Fibroblast of skin of right quadriceps (primary cell): Measurements from ENCODE around the gene GCSH.

Source experiments
- DNase-seq: peaks from one replicate; pipeline ENCODE4 v3.0.0-alpha.2; 2013

GCSH gene

DNA sequence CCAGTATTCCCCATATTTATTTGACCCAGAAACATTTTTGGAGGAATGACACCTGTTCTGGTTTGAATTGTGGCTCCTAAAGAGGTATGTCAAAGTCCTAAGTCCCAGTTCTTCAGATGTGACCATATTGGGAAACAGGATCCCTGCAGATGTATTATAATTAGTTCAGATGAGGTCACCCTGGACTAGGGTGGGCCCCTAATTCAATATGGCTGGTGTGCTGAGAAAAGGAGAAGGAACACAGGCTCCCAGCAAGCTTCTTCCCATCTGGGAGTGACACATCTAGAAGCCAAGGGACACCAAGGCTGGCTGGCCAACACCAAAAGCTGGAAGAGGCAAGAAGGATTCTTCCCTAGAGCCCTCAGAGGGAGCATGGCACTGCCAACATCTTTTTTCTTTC, 3.8 kb upstream of the GCSH start:
- DNase-seq = no peak

DNA sequence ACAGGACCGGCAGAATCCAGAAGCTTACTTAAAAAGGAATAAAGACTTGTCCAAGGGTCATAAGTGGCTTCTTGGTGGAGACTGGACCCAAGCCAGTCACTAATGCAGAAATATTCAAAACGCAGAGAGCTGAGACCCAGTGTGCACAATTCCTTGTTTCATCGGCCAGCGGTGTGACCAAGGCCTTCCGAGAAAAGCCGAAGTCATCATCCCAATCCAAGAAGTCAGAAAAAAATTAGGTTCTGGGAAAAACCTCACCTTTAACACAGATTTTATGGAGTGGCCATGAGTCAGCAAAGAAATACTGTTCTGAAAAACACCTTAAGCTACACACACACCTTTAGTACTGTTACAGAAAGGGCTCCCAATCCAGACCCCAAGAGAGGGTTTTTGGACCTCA, 1.0 kb upstream of the GCSH start:
- no peak for DNase-seq

DNA sequence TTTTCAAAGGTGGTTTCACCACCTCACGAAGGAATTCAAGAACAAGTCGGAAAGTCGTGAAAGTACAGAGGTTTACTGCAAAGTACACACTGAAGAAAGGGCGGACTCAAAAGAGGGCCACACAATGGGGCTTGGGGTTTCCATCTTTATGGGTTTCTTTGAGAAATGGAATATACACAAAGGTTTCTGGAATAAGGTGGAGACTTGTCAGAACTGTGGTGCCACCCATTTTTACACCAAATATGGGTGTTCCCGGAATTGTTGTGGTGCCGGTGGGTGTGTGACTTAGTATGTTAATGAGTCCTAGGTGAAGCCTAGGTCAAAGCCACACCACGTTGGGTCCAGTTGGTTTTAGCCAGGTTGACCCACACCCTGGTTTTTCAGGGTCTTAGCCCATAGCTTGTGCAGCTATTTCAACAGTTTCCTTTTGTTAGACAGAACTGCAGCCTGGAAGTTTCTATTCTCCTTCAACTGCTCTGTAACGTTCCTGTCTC, 567 bp upstream of the GCSH start:
- no peak for DNase-seq

- DNase-seq = no peak
Measured at GRCh38 chr16:81095653-81095952, 592 bp downstream of the GCSH start.

DNA sequence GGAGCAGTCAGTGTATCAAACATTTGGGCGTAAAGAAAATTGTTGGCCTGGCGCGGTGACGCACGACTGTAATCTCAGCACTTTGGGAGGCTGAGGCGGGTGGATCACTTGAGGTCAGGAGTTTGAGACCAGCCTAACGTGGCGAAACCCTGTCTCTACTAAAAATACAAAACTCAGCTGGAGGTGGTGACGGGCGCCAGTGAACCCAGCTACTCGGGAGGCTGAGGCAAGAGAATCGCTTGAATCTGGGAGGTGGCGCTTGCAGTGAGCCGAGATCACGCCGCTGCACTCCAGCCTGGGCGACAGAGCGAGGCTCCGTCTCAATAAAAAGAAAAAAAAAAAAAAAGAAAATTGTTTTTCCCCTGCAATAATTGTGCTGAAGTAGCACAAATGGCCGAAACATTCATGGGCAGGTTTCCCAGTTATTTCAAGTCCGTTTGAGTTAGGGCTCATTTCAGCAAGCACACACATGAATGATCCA, 1.4 kb downstream of the GCSH start:
- no peak for DNase-seq

DNA sequence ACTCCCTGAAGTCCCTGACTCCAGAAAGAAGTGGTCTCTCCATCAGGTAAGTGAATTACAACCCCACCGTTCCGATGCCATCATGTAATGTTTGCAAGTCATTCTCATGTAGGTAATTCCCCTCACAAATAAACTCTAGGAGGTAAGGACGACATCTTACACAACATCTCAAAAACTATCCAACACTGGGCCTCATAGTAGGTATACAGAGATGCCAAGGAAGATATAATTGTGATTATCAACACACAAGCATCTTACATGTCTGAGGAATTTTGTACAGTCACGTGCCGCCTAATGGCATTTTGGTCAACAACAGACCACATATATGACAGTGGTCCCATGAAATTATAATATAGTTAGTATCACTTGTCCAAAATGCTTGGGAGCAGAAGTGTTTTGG, 7.4 kb downstream of the GCSH start:
- no peak for DNase-seq

GRCh38 chr16:81081014-81081413, 15.2 kb downstream of the GCSH start:
- no peak for DNase-seq

GRCh38 chr16:81080233-81080632, 16.0 kb downstream of the GCSH start:
- no peak for DNase-seq

DNA sequence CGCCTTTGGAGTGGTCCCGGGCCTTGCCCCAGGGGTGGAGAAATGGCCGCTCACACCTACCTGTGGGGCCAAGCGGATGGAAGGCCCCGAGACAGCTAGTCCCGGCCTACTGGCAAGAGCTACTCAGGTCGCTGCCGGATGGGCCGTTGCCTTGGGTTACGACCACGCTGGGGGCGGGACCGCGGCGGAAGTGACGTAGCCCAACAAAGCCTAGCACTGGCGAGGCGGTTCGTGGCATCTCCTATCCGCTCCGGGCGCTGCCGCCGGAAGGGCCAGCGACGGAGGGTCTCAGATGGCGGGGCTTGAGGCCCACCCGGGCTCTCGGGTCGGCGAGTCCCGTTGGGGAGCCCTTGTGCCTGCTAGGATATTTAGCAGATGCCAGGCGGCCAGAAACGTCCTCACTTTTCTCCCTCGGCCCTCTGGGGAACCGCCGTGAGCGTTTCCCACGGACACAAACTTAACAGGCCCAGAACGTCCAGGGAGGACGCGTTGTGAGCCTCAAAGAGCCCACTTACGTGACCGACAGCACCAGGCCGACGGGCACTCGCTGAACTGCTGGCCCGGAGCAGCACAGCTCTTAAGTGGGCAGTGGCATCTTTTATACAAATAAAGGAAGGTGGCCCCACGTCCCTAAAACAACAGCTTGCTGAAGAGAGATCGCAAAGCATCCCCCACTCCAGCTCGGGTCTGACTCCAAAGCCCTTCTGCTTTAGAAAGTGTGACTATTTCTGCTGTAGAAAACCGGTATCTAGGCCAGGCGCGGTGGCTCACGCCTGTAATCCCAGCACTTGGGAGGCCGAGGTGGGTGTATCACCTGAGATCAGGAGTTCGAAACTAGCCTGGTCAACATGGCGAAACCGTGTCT, 18.9 kb downstream of the GCSH start, which contains the start of gene C16orf46:
Gene C16orf46, minus strand, starts transcription at position 163 of the 865 bp plus-strand sequence. CDS start 13,283 bp downstream, outside the sequence.
- peak; percentile 94 for DNase-seq

DNA sequence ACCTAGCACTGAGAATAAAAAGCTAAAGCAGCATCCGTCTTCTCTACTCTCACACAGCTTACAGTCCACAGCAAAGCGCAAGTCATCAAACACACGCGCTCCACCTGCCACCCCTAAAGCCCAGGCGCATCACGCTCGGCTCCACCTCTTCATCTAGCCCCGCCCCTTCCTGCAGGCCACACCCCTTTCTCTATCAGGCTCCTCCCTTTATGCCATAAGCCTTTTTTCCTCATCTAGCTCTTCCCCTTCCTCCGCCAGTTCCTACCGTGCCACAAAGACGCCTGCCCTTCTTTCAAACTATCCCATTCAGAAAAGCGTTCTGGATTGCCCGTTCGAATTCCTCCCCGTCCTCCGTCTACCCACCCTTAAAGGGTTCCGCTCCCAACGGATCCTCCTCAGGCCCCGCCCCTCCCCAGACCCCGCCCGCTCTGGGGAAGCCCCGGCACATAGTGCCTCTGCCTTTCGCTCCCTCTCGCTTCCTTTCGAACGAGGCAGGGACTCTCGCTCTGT, 19.6 kb downstream of the GCSH start:
- DNase-seq = peak; percentile 85

GRCh38 chr16:81073560-81074330, 22.4 kb downstream of the GCSH start:
- DNase-seq = no peak

DNA sequence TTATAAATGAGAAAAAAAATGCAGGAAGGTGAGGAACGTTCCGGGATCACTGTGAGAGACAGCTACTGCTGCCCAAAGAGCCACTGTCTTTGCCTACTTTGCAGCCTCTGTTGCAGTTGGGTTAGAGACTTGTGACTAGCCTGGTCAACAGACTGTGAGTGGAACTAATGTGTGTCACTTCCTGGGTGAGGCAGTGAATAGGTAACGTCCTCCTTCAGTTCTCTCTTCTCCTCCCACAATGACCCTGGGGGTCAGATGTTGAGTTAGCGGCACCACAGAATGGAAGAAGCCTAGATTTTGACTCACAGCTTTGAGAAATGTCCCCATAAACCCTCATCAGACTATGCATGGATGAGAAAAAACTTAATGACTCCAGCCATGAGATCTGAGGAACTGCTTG, 24.4 kb downstream of the GCSH start:
- no peak for DNase-seq

GRCh38 chr16:81070979-81071378, 25.2 kb downstream of the GCSH start:
- no peak for DNase-seq

GRCh38 chr16:81069063-81069462, 27.1 kb downstream of the GCSH start:
- DNase-seq = no peak

- DNase-seq = no peak
Measured at GRCh38 chr16:81067166-81067565, 29.0 kb downstream of the GCSH start.

- DNase-seq = no peak
Measured at GRCh38 chr16:81066681-81067080, 29.5 kb downstream of the GCSH start.

GRCh38 chr16:81061871-81062608, 34.2 kb downstream of the GCSH start:
- DNase-seq = no peak

DNA sequence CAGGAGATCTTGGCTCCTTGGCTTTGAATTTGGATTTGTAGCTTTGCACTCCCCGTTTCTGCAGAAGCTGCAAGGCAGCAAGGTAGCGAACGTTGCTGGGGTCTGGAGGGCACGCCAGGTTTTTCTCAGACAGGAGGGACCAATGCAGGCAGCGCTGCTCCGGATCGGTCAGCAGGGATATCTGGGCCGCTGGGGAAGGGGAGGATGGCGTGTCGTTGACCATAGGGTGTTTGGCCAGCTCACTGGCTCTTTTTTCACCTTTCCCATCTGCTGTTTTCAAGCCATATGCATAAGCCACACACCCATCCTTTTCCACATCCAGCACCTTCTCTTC, 34.9 kb downstream of the GCSH start:
- DNase-seq = no peak

- DNase-seq = no peak
Measured at GRCh38 chr16:81060576-81061306, 35.5 kb downstream of the GCSH start.

GRCh38 chr16:81053761-81054160, 42.4 kb downstream of the GCSH start:
- DNase-seq = no peak

- no peak for DNase-seq
Measured at GRCh38 chr16:81042821-81043220, 53.4 kb downstream of the GCSH start.

- DNase-seq = no peak
Measured at GRCh38 chr16:81041696-81042095, 54.5 kb downstream of the GCSH start.
